Inferior parietal cortex (tissue), 1 donor: ENCODE measurements around the gene LRP8.

Experiments used
- DNase-seq: peaks from one replicate; pipeline ENCODE4 v3.0.0-alpha.2; 2016; ENCODE audit errors: extremely low spot score

LRP8 gene

GRCh38 chr1:53328009-53328461, at the start of gene LRP8:
Gene LRP8 (minus strand): TSS chr1:53328070. CDS start chr1:53327912, 158 bp downstream.
- DNase-seq = no peak

GRCh38 chr1:53377438-53377841, 49.6 kb upstream of the LRP8 start:
- DNase-seq = no peak

DNA sequence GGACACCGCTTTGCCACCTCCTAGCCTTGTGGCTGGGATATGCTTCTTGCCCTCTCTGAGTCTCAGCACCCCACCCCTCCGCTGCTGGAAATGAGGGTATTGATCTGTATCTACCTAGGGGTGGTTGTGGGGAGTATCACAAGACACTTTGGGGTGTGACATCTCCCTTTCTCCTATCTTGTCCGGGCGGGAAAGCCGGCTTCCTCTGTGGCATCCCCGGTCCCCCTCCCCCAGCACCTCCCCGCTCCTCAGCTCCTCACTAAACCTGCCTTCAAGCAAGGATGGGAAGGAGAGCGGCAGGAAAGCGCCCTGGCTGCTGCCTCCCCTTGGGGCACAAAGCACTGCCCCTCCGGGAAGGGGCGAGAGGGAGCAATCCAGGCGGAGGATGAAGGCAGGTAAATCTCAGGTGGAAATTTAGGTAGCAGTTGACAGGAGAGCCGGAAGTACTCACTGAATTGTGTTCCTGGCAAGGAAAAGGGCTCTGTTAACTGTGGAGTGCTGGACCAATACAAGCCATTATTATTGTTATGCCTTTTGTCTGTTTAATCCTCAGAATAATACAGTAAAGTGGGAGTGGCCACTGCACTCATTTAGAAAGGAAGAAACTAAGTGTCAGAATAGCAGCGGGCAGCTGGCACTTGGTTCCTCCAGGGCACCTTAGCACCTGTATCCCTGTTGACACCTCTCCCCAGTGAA, 49.0 kb upstream of the LRP8 start:
- no peak for DNase-seq

DNA sequence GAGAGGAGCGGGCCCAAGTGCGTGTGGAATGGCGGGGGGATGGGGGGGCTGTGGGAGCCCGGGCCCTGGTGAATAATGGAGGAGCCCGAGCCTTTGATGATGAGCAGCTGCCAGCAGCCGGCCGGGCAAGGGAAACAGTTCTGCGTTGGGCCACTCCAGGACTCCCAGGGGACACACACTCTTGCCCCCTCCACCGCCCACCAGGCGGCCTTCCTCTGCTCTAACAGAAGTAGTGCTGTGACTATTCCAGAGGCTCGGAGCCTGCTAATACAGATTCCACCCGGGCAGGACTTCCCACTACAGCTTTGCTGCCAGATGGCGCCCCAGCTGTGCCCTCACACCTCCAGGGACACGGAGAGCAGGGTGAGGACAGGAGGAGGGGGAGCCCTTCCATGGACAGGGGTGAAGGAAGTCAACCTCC, 48.2 kb upstream of the LRP8 start:
- no peak for DNase-seq

- DNase-seq = no peak
These were observed 47.6 kb upstream of the LRP8 start for GRCh38 chr1:53375440-53375839.

- DNase-seq = no peak
These were observed 45.4 kb upstream of the LRP8 start for GRCh38 chr1:53373246-53373645.

DNA sequence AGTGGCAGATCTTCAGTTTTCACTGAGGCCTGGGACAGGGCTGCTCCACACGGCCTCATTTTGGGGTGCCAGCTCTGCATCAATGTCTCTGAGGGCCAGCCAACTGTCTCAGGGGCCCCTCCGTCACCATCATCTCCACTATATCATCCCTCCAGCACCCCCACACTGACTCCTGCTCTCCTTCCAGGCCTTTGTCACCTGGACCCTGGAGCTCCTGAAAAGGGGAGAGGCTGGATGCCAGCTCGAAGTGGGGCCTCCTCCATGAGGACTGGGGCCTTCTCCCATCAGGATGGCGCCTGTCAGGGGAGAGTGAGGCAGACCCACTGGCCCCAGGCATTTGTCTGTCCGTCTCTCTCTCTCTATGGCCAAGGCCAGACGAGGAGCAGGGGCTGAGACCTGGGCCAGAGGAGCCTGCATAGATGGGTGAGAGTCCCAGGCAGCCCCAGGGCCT, 44.7 kb upstream of the LRP8 start:
- DNase-seq = no peak

GRCh38 chr1:53371851-53372250, 44.0 kb upstream of the LRP8 start:
- DNase-seq = no peak

DNA sequence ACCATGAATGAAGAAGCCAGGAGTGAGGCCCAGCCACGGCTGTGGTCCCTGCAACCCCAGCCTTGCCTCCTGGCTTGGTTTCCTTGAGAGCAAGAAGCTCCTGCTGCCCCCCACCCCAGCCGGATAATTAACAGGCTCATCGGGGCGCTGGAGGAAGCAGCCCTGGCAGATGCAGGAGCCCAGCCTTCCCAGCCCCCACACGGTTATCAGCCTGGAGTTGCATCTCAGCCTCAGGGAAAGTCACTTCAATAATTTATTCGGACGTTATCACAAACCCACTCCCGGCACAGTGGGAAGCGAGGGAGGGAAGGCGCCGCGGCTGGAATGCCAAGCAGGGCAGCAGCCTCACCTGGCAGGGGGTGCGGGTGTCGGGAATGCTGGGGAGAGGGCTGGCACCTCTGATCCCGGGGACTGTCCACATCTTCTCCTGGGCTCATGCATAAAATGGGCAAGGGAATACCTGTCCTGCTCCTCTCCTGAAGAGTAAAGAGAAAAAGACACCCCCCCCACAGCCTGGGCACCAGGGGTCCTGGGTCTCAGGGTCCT, 43.3 kb upstream of the LRP8 start:
- no peak for DNase-seq

- DNase-seq = no peak
These were observed 42.6 kb upstream of the LRP8 start for GRCh38 chr1:53370369-53370961.

GRCh38 chr1:53369761-53370160, 41.9 kb upstream of the LRP8 start:
- DNase-seq = no peak

GRCh38 chr1:53369034-53369750, 41.3 kb upstream of the LRP8 start:
- no peak for DNase-seq

GRCh38 chr1:53368314-53369033, 40.6 kb upstream of the LRP8 start:
- no peak for DNase-seq

GRCh38 chr1:53367503-53368313, 39.8 kb upstream of the LRP8 start:
- no peak for DNase-seq

- no peak for DNase-seq
These were observed 39.1 kb upstream of the LRP8 start for GRCh38 chr1:53366901-53367502.

- no peak for DNase-seq
These were observed 37.7 kb upstream of the LRP8 start for GRCh38 chr1:53365437-53366063.

DNA sequence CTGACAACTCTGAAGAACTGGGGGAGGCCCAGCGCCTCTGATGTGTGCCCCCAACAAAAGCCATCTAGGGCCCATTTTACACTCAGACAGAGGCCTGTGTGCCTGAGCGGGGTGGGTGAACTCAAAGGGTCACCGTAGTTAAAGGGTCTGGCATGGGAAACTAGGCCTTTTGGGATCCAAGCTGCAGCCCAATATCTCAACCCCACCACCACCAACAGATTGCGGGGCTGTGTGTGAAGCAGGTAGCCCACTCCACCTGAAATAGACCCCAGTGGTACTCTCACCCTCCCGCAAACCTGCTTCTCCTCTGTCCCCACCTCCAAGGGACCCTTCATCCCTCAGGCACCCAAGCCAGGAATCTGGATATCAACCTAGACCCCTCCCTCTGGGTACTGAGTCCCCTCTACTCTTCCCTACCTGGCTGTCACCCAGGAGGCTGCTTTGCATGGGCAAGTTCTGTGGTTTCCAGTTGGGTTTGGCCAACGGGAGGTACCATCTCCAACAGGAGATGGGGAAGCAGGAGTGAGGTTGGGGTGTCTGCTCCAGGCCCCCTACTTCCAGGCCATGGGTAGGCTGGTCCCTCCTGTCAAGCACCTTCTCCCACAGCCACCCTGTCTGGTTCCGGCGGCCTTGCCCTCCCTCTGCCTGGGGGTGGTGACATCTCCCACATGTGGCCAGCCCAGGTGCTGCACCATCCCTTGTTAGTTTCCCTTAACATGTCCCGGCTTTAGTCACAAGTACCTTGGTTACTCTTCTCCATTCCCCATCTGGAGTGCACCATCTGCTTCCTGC, 35.2 kb upstream of the LRP8 start:
- DNase-seq = no peak

GRCh38 chr1:53362270-53362669, 34.4 kb upstream of the LRP8 start:
- DNase-seq = no peak

GRCh38 chr1:53361541-53361961, 33.7 kb upstream of the LRP8 start:
- DNase-seq = no peak
